Upper lobe of right lung (tissue), 1 donor: ENCODE results near the gene FGA. TPM values are rescaled to one million over a fixed set of nuclear protein-coding genes. Genes with fewer than 3 reads are reported as not detected.

Experiments used
- ATAC-seq: fragments of 200-7000 bp; cut with Tn5 transposase; one replicate; pipeline ENCODE4 v1.9.1; 2020; ENCODE audit warnings: mild to moderate bottlenecking, moderate library complexity
- DNase-seq: peaks from one replicate; pipeline ENCODE4 v3.0.0-alpha.2; 2020
- H3K27ac ChIP-seq: fragments of 200-600 bp; one replicate; pipeline ENCODE4 v1.8.0; 2022
- H3K27me3 ChIP-seq: fragments of 200-600 bp; one replicate; pipeline ENCODE4 v1.8.0; 2022; ENCODE audit warnings: mild to moderate bottlenecking
- H3K36me3 ChIP-seq: fragments of 200-600 bp; one replicate; pipeline ENCODE4 v1.8.0; 2022
- H3K4me1 ChIP-seq: fragments of 200-600 bp; one replicate; pipeline ENCODE4 v1.8.0; 2022
- H3K4me3 ChIP-seq: fragments of 200-600 bp; one replicate; pipeline ENCODE4 v1.8.0; 2022; ENCODE audit warnings: mild to moderate bottlenecking
- H3K9me3 ChIP-seq: fragments of 200-600 bp; one replicate; pipeline ENCODE4 v1.8.0; 2022
- CTCF ChIP-seq: fragments of 200-600 bp; IDR thresholded peaks from one replicate; pipeline ENCODE4 v1.8.0; 2022; ENCODE audit warnings: antibody characterized with exemption
- intact Hi-C: fragments of 100-400 bp; cut with DNase I; formaldehyde crosslinking; loops from one replicate; pipeline ENCODE4 v1.11.0; 2022
- long read RNA-seq: library from polyadenylated mRNA; unstranded; transcript quantifications from one replicate; pipeline ENCODE4 v2.0.0, GENCODE V29; 2021
- total RNA-seq: library from RNA; stranded (reverse); fragmentation: NEBNext Ultra II Directional; extraction: Animal tissue kit (Norgen Biotek cat#: 25700); gene quantifications from one replicate; pipeline ENCODE4 v1.2.1, GENCODE V29; 2021
- donor health status: DM: no; HTN: yes; CAD: no; lungs with severe emphysema.

Gene FGA
- 39.5 TPM for total RNA-seq
- long read RNA-seq, transcript FGA-202 (5 exons, 2,248 nt) = major isoform, 44 of 46 reads
- long read RNA-seq, partial matches to known transcripts = 2 of 46 reads
- long read RNA-seq, other reads (novel, unspliced or antisense) = 0 of 46 reads

DNA sequence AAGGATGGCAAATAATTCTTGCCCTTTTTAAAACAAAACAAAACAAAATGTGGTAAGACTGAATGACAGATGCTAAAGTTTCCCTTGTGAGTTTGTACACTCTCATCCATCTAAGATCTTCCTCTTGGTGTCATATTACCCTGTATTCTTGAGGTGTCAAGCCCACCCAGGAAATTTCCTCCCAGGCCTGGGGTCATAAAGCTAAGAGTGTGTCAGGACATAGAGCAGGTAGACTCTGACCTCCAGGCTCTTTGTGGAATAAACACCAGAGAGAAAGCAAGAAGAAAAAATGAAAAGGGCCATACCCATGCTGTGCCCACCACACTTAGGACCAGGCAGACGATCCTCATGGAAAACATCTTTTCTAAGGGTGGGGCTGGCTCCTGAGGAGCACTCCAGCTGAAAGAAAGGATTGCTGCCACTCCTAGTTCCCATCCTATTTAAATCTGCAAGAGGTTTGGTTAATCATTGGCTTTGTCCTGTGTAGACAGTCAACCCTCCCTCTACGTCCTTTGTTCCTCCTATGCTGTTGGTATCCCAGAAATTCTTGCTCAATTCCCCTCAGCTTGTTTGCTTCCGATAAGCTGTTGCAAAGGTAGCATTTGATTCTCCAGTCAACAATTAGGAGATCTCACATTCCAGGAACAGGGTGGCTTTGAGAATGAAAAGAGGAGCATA lies at the start of gene FGA:
FGA (minus strand) TSS at position 414 of the 678 bp plus-strand sequence; CDS start at position 359, 55 bp downstream.
- DNase-seq = no peak
- Histone ChIP-seq H3K4me1 (no peaks in the 10 kb centered on the region), H3K36me3 (no peaks in the 10 kb centered on the region), H3K4me3 (no peak within 1 kb of the TSS), H3K27me3 (no peaks in the 10 kb centered on the region), H3K27ac (peak within 1 kb of the TSS; percentile 27), H3K9me3 (no peaks in the 10 kb centered on the region)
- ATAC-seq = peak; percentile 90
- TF ChIP-seq CTCF = no peak
- intact Hi-C loops = no loop called here

DNA sequence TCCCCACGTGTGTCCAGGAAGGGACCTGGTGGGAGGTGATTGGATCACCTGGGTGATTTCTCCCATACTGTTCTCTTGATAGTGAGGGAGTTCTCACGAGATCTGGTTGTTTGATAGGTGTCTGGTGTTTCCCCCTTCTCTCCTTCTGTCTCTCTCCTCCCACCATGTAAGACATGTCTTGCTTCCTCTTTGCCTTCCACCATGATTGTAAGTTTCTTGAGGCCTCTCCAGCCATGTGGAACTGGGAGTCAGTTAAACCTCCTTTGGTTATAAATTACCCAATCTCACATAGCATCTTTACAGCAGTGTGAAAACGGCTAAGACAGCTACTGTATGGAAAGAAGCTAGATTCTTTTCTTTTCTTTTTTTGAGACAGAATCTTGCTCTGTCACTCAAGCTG lies 43.5 kb upstream of the FGA start:
- intact Hi-C loops = no loop called here
- DNase-seq (no peak), ATAC-seq (no peak)
- Histone ChIP-seq H3K4me3 (no peak overlapping the region), H3K27me3 (peaks cover 11% of the 10 kb centered on the region), H3K36me3 (no peaks in the 10 kb centered on the region), H3K9me3 (no peaks in the 10 kb centered on the region), H3K27ac (no peak overlapping the region), H3K4me1 (no peaks in the 10 kb centered on the region)
- TF ChIP-seq CTCF = no peak

DNA sequence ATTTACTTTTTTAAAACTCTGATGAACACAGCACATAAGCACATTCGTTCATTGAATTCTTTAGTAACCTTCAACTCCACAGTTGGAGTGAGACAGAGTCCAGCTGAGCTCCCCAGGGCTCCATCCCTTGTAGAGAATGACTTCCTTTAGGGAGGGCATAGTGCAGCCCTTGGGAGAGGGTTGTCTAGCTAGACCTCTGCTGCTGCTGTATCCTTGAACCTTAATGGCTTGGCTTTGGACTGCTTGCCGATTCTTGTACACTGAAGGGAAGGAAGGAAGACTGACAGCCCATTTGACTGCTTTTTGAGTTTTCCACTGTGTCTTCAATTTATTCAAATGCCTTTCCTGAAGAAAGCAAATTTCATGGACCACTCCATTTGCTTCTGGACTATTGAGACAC lies 41.3 kb upstream of the FGA start:
- no peak for ATAC-seq
- Histone ChIP-seq H3K27me3 (peaks cover 11% of the 10 kb centered on the region), H3K27ac (no peak overlapping the region), H3K9me3 (no peaks in the 10 kb centered on the region), H3K4me3 (no peak overlapping the region), H3K4me1 (peaks cover 5% of the 10 kb centered on the region), H3K36me3 (no peaks in the 10 kb centered on the region)
- intact Hi-C loops = no loop called here
- DNase-seq = no peak
- TF ChIP-seq CTCF = no peak

DNA sequence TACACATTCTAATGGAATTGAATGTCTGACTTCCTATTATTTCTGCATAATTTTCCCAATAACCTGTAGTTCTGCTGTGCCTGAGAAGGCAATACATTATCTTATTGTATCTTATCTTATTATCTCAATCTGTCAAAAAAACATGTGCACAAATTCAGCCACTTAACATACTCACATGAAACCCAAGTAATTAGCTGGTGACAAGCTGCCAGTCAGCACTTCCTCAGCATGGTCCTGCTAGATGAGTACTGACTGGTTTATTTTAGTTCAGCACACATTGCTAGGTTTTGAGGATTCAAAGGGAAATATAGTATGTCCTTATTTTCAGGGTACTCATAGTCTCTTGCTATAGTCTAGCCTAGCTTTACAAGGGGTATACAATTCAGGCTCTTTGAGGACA lies 39.8 kb upstream of the FGA start:
- no peak for TF ChIP-seq CTCF

DNA sequence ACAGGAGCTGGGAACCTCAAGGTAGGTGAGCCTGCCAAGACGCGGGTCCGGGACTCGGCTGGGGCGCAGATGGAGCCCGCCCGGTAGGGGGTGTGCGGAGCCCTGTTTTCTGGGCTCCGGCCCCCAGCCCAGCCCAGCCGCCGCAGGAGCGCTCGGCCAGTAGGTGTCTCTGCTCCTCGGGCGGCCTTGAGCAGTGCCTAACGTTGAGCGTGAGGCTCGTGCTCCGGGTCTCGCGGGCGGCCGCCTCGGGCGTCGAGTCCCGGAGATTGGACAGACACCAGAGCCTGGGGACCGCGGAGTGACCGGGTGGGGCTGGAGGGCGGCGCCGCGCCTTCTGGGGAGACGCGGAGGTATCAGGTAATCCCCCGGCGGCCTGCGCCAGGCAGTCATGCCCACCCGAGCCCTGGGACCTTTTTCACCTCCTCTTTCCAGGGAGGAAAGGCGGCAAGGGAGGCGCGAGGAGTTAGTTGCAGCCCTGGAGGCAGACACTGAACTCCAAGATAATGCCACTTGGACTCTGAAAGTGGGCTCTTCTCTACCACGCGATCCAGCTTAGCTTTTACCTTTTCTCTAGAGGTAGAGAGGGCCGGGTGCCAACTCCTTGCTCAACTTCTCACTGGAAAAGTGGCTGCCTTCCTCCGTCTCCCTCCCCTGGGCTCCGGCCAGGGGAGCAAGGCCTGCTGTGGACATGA lies 36.4 kb upstream of the FGA start:
- peak overlapping the region; percentile 42 for H3K4me3 ChIP-seq
- intact Hi-C loops = loop anchor here (10.0 kb wide), 1 partner anchor 72 kb away; the partner anchor contains the start of gene PLRG1
- peaks cover 6% of the 10 kb centered on the region for H3K4me1 ChIP-seq
- H3K27me3 ChIP-seq = peaks cover 2% of the 10 kb centered on the region
- ATAC-seq (peak; percentile 96), DNase-seq (peak; percentile 87)
- H3K27ac ChIP-seq = peak overlapping the region; percentile 39
- TF ChIP-seq CTCF = peak; percentile 54
- no peaks in the 10 kb centered on the region for H3K9me3 ChIP-seq
- H3K36me3 ChIP-seq = no peaks in the 10 kb centered on the region

More for the DNA sequence above, 39.8 kb upstream of the FGA start:
- peaks cover 11% of the 10 kb centered on the region for H3K27me3 ChIP-seq
- no peaks in the 10 kb centered on the region for H3K36me3 ChIP-seq
- H3K9me3 ChIP-seq = no peaks in the 10 kb centered on the region
- intact Hi-C loops = no loop called here
- H3K4me3 ChIP-seq = no peak overlapping the region
- no peak for DNase-seq
- no peak for ATAC-seq
- H3K4me1 ChIP-seq = peaks cover 6% of the 10 kb centered on the region
- no peak overlapping the region for H3K27ac ChIP-seq
